Osteoblast (primary cell): ENCODE results near the gene ZC3H12D. TPM values are rescaled to one million over a fixed set of nuclear protein-coding genes. Genes with fewer than 3 reads are reported as not detected.

ENCODE experiments used
- DNase-seq: peaks from one replicate; pipeline ENCODE4 v3.0.0; 2011; ENCODE audit warnings: low spot score, mixed read lengths; ENCODE audit not compliant: insufficient read length; ENCODE audit errors: missing footprints
- H2AFZ ChIP-seq: 2 replicates; pipeline ENCODE4 v1.6.0; 2011; ENCODE audit warnings: mild to moderate bottlenecking, low read length
- H3K27ac ChIP-seq: 2 replicates; pipeline ENCODE4 v1.5.1; 2011; ENCODE audit warnings: mild to moderate bottlenecking, low read depth, low read length, moderate library complexity
- H3K27me3 ChIP-seq: 2 replicates; pipeline ENCODE4 v1.6.0; 2012; ENCODE audit warnings: mild to moderate bottlenecking, control low read depth, inconsistent platforms, low read length, moderate library complexity; ENCODE audit not compliant: insufficient read depth
- H3K36me3 ChIP-seq: 2 replicates; pipeline ENCODE4 v1.5.1; 2011; ENCODE audit warnings: mild to moderate bottlenecking, low read length, control low read depth, moderate library complexity; ENCODE audit not compliant: insufficient read depth
- H3K4me1 ChIP-seq: 2 replicates; pipeline ENCODE4 v1.5.1; 2011; ENCODE audit warnings: mild to moderate bottlenecking, low read length, control low read depth, moderate library complexity; ENCODE audit not compliant: insufficient read depth
- H3K4me2 ChIP-seq: 2 replicates; pipeline ENCODE4 v1.6.0; 2011; ENCODE audit warnings: mild to moderate bottlenecking, low read length; ENCODE audit not compliant: insufficient read depth
- H3K4me3 ChIP-seq: fragments of 200-600 bp; sonication (generic); 3 replicates; pipeline ENCODE4 v1.5.1; 2012; ENCODE audit warnings: mild to moderate bottlenecking, low read length, inconsistent platforms; ENCODE audit not compliant: insufficient read depth
- H3K79me2 ChIP-seq: 2 replicates; pipeline ENCODE4 v1.6.0; 2012; ENCODE audit warnings: mild to moderate bottlenecking, low read length, control low read depth, inconsistent platforms; ENCODE audit not compliant: insufficient read depth
- H3K9me3 ChIP-seq: 2 replicates; pipeline ENCODE4 v1.5.1; 2011; ENCODE audit warnings: low read depth, low read length, control low read depth
- H4K20me1 ChIP-seq: 2 replicates; pipeline ENCODE4 v1.6.0; 2012; ENCODE audit warnings: mild to moderate bottlenecking, low read length, control low read depth; ENCODE audit not compliant: insufficient read depth
- total RNA-seq: library from RNA; depleted of rRNA; stranded (reverse); fragments of >200 nt; gene quantifications from 2 replicates; pipeline ENCODE4 v1.2.3, GENCODE V29; 2012
- TF ChIP-seq, protein P1 (sequence below): IDR thresholded peaks from 2 replicates; pipeline ENCODE4 v1.5.1; 2011; ENCODE audit warnings: mild to moderate bottlenecking, low read depth, low read length, moderate library complexity; ENCODE audit errors: extremely low read depth

The ZC3H12D gene
- total RNA-seq, 1 donor, result under 0.01 TPM

GRCh38 chr6:149405823-149406765, 78.7 kb downstream of the ZC3H12D start:
- Histone ChIP-seq H2AFZ (no peak overlapping the region), H3K36me3 (peaks cover 40% of the 10 kb centered on the region), H3K4me3 (no peak overlapping the region), H3K27me3 (no peaks in the 10 kb centered on the region), H3K79me2 (no peaks in the 10 kb centered on the region), H3K4me1 (no peaks in the 10 kb centered on the region), H3K27ac (no peak overlapping the region), H4K20me1 (no peaks in the 10 kb centered on the region), H3K4me2 (no peak overlapping the region), H3K9me3 (no peaks in the 10 kb centered on the region)
- TF ChIP-seq, protein P1, sequence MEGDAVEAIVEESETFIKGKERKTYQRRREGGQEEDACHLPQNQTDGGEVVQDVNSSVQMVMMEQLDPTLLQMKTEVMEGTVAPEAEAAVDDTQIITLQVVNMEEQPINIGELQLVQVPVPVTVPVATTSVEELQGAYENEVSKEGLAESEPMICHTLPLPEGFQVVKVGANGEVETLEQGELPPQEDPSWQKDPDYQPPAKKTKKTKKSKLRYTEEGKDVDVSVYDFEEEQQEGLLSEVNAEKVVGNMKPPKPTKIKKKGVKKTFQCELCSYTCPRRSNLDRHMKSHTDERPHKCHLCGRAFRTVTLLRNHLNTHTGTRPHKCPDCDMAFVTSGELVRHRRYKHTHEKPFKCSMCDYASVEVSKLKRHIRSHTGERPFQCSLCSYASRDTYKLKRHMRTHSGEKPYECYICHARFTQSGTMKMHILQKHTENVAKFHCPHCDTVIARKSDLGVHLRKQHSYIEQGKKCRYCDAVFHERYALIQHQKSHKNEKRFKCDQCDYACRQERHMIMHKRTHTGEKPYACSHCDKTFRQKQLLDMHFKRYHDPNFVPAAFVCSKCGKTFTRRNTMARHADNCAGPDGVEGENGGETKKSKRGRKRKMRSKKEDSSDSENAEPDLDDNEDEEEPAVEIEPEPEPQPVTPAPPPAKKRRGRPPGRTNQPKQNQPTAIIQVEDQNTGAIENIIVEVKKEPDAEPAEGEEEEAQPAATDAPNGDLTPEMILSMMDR, result no peak
- no peak for DNase-seq

DNA sequence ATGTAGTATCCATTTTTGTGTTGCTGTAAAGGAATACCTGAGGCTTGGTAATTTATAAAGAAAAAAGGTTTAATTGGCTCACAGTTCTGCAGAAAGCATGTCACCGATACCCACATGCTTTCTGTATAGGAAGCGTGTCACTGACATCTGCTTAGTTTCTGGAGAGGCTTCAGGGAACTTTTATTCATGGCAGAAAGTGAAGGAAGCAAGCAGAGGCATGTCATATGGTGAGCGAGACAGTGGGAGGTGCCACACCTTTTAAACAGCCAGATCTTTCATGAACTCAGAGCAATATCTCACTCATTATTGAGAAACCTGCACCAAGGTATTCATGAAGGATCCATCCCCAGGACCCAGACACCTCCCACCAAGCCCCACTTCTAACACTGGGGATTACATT, 81.3 kb downstream of the ZC3H12D start:
- no peak for DNase-seq
- H3K79me2 ChIP-seq, result no peaks in the 10 kb centered on the region
- H4K20me1 ChIP-seq, result no peaks in the 10 kb centered on the region
- H2AFZ ChIP-seq, result no peak overlapping the region
- no peaks in the 10 kb centered on the region for H3K9me3 ChIP-seq
- no peak overlapping the region for H3K4me2 ChIP-seq
- H3K36me3 ChIP-seq, result peaks cover 38% of the 10 kb centered on the region
- H3K27me3 ChIP-seq, result no peaks in the 10 kb centered on the region
- TF ChIP-seq, protein P1, result no peak
- no peaks in the 10 kb centered on the region for H3K4me1 ChIP-seq
- H3K4me3 ChIP-seq, result no peak overlapping the region
- no peak overlapping the region for H3K27ac ChIP-seq

DNA sequence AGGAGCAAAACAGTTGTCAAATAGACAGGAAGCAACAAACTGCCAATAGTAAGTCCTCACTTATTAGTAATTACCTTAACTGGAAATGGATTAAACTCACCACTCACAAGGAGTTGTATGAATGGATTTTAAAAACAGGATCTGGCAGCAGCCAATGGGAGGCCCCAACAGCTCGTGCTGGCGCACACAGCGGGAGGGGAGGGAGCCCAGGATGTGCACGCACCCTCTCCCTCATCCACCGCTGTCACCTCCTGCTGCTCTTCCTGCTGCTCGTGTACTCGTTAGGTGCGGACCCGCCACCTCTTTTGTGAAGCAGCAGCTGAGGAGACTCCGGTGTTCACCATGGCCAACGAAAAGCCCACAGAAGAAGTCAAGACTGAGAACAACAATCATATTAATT, 84.8 kb downstream of the ZC3H12D start, which contains the start of gene SUMO4:
TSS of gene SUMO4 (plus strand) at position 213 of the 400 bp plus-strand sequence. CDS start at position 343, 130 bp downstream.
- Histone ChIP-seq H3K79me2 (peaks cover 16% of the 10 kb centered on the region), H3K36me3 (peaks cover 37% of the 10 kb centered on the region), H2AFZ (no peak within 1 kb of the TSS), H3K9me3 (no peaks in the 10 kb centered on the region), H3K27me3 (no peaks in the 10 kb centered on the region), H3K27ac (no peak within 1 kb of the TSS), H3K4me2 (no peak within 1 kb of the TSS), H3K4me3 (no peak within 1 kb of the TSS), H4K20me1 (no peaks in the 10 kb centered on the region), H3K4me1 (no peaks in the 10 kb centered on the region)
- TF ChIP-seq, protein P1, result no peak
- no peak for DNase-seq

- Histone ChIP-seq H3K36me3 (peaks cover 27% of the 10 kb centered on the region), H3K4me3 (no peak overlapping the region), H3K4me1 (peaks cover 10% of the 10 kb centered on the region), H3K9me3 (no peaks in the 10 kb centered on the region), H3K27ac (no peak overlapping the region), H3K79me2 (peaks cover 40% of the 10 kb centered on the region), H3K4me2 (no peak overlapping the region), H3K27me3 (no peaks in the 10 kb centered on the region), H4K20me1 (peaks cover 16% of the 10 kb centered on the region), H2AFZ (no peak overlapping the region)
- no peak for DNase-seq
- TF ChIP-seq, protein P1, result no peak
Observed at GRCh38 chr6:149397384-149397783, 87.4 kb downstream of the ZC3H12D start.
